HEK293T (cell line): ENCODE results near the gene GOLGA6L9.
"Not testable (repeated sequence)": the region's sequence is repeated elsewhere in the genome, so short reads cannot be mapped to it uniquely, and the experiment has no call there.

Experiments
- CTCF ChIA-PET: fragments of 350-600 bp; formaldehyde crosslinking; extraction: SDS; loops from one replicate; lab custom pipeline; 2021; ENCODE audit warnings: antibody characterized with exemption, inconsistent platforms; lab: Yijun Ruan, JAX
- POLR2A ChIA-PET: fragments of 350-600 bp; formaldehyde crosslinking; extraction: SDS; loops from one replicate; lab custom pipeline; 2020; ENCODE audit warnings: antibody characterized with exemption, inconsistent platforms; lab: Yijun Ruan, JAX
- DNase-seq: peaks from one replicate; pipeline ENCODE4 v3.0.0; 2012; ENCODE audit warnings: mixed read lengths; ENCODE audit errors: extremely low spot score

Gene GOLGA6L9

GRCh38 chr15:82474596-82475325 lies 45.1 kb downstream of the GOLGA6L9 start:
- CTCF ChIA-PET, DNase-seq, POLR2A ChIA-PET: not testable (repeated sequence)

GRCh38 chr15:82475345-82475967 lies 45.8 kb downstream of the GOLGA6L9 start:
- CTCF ChIA-PET, POLR2A ChIA-PET, DNase-seq: not testable (repeated sequence)

GRCh38 chr15:82476697-82477342 lies 47.2 kb downstream of the GOLGA6L9 start:
- CTCF ChIA-PET, result not testable (repeated sequence)

GRCh38 chr15:82477343-82478057 lies 47.9 kb downstream of the GOLGA6L9 start:
- CTCF ChIA-PET, DNase-seq, POLR2A ChIA-PET: not testable (repeated sequence)

More at GRCh38 chr15:82476697-82477342, 47.2 kb downstream of the GOLGA6L9 start:
- POLR2A ChIA-PET, DNase-seq: not testable (repeated sequence)
